IMR-90 (cell line): ENCODE data around the gene MEGF9. TPM values are rescaled to one million over a fixed set of nuclear protein-coding genes. Genes with fewer than 3 reads are reported as not detected.

Experiments used
- ATAC-seq: fragments of 200-7000 bp; cut with Tn5 transposase; 2 replicates; pipeline ENCODE4 v1.9.1; 2020; ENCODE audit warnings: low read depth, mild to moderate bottlenecking, moderate library complexity
- BruUV-seq: library from RNA; stranded (reverse); fragments of 400-500 nt; replicated peaks from 2 replicates; lab custom pipeline; 2021; lab: Mats Ljungman, UMichigan
- CTCF ChIA-PET: fragments of 300-600 bp; formaldehyde crosslinking; extraction: SDS; loops from one replicate; lab custom pipeline; 2021; ENCODE audit warnings: antibody characterized with exemption; lab: Yijun Ruan, JAX
- POLR2A ChIA-PET: fragments of 300-600 bp; sonication (Branson Sonifier 250); formaldehyde crosslinking; loops from one replicate; lab custom pipeline; 2022; ENCODE audit warnings: antibody characterized with exemption; ENCODE audit not compliant: unreplicated experiment; lab: Charles Lee
- DNase-seq: peaks from one replicate; pipeline ENCODE4 v3.0.0; 2013
- H2AFZ ChIP-seq: replicated peaks from 2 replicates; pipeline ENCODE3; 2013; ENCODE audit warnings: low read length, mild to moderate bottlenecking; ENCODE audit not compliant: poor library complexity
- H2AK5ac ChIP-seq: 2 replicates; pipeline ENCODE4 v1.6.1; 2013; ENCODE audit warnings: low read depth, low read length, inconsistent platforms
- H2AK9ac ChIP-seq: replicated peaks from 2 replicates; pipeline ENCODE3; 2013; ENCODE audit warnings: mild to moderate bottlenecking, low read depth, low read length, moderate library complexity; ENCODE audit not compliant: poor library complexity
- H2BK120ac ChIP-seq: 2 replicates; pipeline ENCODE4 v1.6.1; 2013; ENCODE audit warnings: low read depth, low read length, inconsistent platforms
- H2BK15ac ChIP-seq: 3 replicates; pipeline ENCODE4 v1.6.1; 2013; ENCODE audit warnings: low read depth, low read length, inconsistent platforms
- H2BK20ac ChIP-seq: 2 replicates; pipeline ENCODE4 v1.6.1; 2013; ENCODE audit warnings: low read depth, mild to moderate bottlenecking, inconsistent platforms, low read length, moderate library complexity
- H2BK5ac ChIP-seq: 2 replicates; pipeline ENCODE4 v1.6.1; 2013; ENCODE audit warnings: mild to moderate bottlenecking, low read depth, low read length, inconsistent platforms; ENCODE audit not compliant: poor library complexity, severe bottlenecking
- H3K14ac ChIP-seq: replicated peaks from 2 replicates; pipeline ENCODE4 v1.6.1; 2013; ENCODE audit warnings: low read depth, low read length, inconsistent platforms
- H3K18ac ChIP-seq: 2 replicates; pipeline ENCODE4 v1.6.1; 2013; ENCODE audit warnings: low read depth, low read length, control low read depth
- H3K23ac ChIP-seq: 2 replicates; pipeline ENCODE4 v1.6.1; 2013; ENCODE audit warnings: low read depth, low read length, inconsistent platforms
- H3K27ac ChIP-seq: 2 replicates; pipeline ENCODE4 v1.5.1; 2013; ENCODE audit warnings: mild to moderate bottlenecking, control low read depth, low read length; ENCODE audit not compliant: insufficient read depth
- H3K27me3 ChIP-seq: 2 replicates; pipeline ENCODE4 v1.6.1; 2013; ENCODE audit warnings: low read length; ENCODE audit not compliant: control insufficient read depth, insufficient read depth
- H3K36me3 ChIP-seq: 2 replicates; pipeline ENCODE4 v1.6.1; 2013; ENCODE audit warnings: low read length, mixed read lengths; ENCODE audit not compliant: control insufficient read depth, insufficient read depth
- H3K4ac ChIP-seq: 2 replicates; pipeline ENCODE4 v1.6.1; 2013; ENCODE audit warnings: low read depth, low read length, inconsistent platforms
- H3K4me1 ChIP-seq: 2 replicates; pipeline ENCODE4 v1.6.1; 2013; ENCODE audit warnings: low read length, mixed read lengths; ENCODE audit not compliant: control insufficient read depth, insufficient read depth
- H3K4me2 ChIP-seq: 2 replicates; pipeline ENCODE4 v1.6.1; 2013; ENCODE audit warnings: low read depth, mild to moderate bottlenecking, control low read depth, low read length, moderate library complexity
- H3K4me3 ChIP-seq: 2 replicates; pipeline ENCODE4 v1.5.1; 2013; ENCODE audit warnings: low read depth, mild to moderate bottlenecking, control low read depth, low read length, moderate library complexity; ENCODE audit not compliant: insufficient read depth
- H3K56ac ChIP-seq: 2 replicates; pipeline ENCODE4 v1.6.1; 2013; ENCODE audit warnings: low read length, inconsistent platforms; ENCODE audit not compliant: insufficient read depth; ENCODE audit errors: extremely low read depth
- H3K79me1 ChIP-seq, 2 experiments: 2 replicates each; pipeline ENCODE4 v1.6.1; 2013; ENCODE audit warnings: low read length in 2 of 2, inconsistent platforms in 1 of 2, low read depth in 1 of 2
- H3K9ac ChIP-seq: 2 replicates; pipeline ENCODE4 v1.6.1; 2013; ENCODE audit warnings: low read depth, low read length, control low read depth
- H3K9me1 ChIP-seq: 2 replicates; pipeline ENCODE4 v1.6.1; 2013; ENCODE audit warnings: low read length, inconsistent platforms; ENCODE audit not compliant: insufficient read depth
- H3K9me3 ChIP-seq: 2 replicates; pipeline ENCODE4 v1.6.1; 2013; ENCODE audit warnings: low read length; ENCODE audit not compliant: control insufficient read depth, insufficient read depth
- H4K20me1 ChIP-seq: 2 replicates; pipeline ENCODE4 v1.6.1; 2013; ENCODE audit warnings: low read length, inconsistent platforms; ENCODE audit not compliant: insufficient read depth
- H4K5ac ChIP-seq: 2 replicates; pipeline ENCODE4 v1.6.1; 2013; ENCODE audit warnings: mild to moderate bottlenecking, low read depth, low read length, control low read depth
- H4K8ac ChIP-seq, 2 experiments: 2 replicates each; pipeline ENCODE4 v1.6.1; 2013; ENCODE audit warnings: low read depth in 2 of 2, low read length in 2 of 2, control low read depth in 1 of 2, inconsistent platforms in 1 of 2
- H4K91ac ChIP-seq: 2 replicates; pipeline ENCODE4 v1.6.1; 2013; ENCODE audit warnings: low read depth, low read length, inconsistent platforms; ENCODE audit not compliant: insufficient read depth
- BHLHE40 ChIP-seq: fragments of 150-350 bp; IDR thresholded peaks from 2 replicates; pipeline ENCODE4 v1.6.1; 2016; ENCODE audit warnings: mild to moderate bottlenecking, low read depth, low read length
- CEBPB ChIP-seq: IDR thresholded peaks from 2 replicates; pipeline ENCODE4 v1.6.1; 2012; ENCODE audit warnings: low read depth, low read length, improper control_type of control experiment
- CHD1 ChIP-seq: IDR thresholded peaks from 2 replicates; pipeline ENCODE4 v1.6.1; 2012; ENCODE audit warnings: low read depth, low read length, improper control_type of control experiment
- CTCF ChIP-seq: conservative IDR thresholded peaks from 2 replicates; pipeline ENCODE4 v1.5.1; 2012; ENCODE audit warnings: mild to moderate bottlenecking, low read depth, low read length, improper control_type of control experiment
- FOS ChIP-seq: fragments of 150-350 bp; IDR thresholded peaks from 2 replicates; pipeline ENCODE4 v1.6.1; 2016; ENCODE audit warnings: low read depth, low read length
- MAFK ChIP-seq: IDR thresholded peaks from 2 replicates; pipeline ENCODE4 v1.6.1; 2012; ENCODE audit warnings: low read depth, low read length, improper control_type of control experiment
- MAZ ChIP-seq: IDR thresholded peaks from 2 replicates; pipeline ENCODE4 v1.6.1; 2012; ENCODE audit warnings: low read depth, mild to moderate bottlenecking, low read length, improper control_type of control experiment, moderate library complexity, borderline replicate concordance
- MXI1 ChIP-seq: IDR thresholded peaks from 2 replicates; pipeline ENCODE4 v1.6.1; 2012; ENCODE audit warnings: low read depth, mild to moderate bottlenecking, low read length, moderate library complexity, borderline replicate concordance
- NFE2L2 ChIP-seq: fragments of 150-350 bp; IDR thresholded peaks from 2 replicates; pipeline ENCODE4 v1.6.1; 2016; ENCODE audit warnings: low read depth, mild to moderate bottlenecking, low read length
- POLR2A ChIP-seq: IDR thresholded peaks from 2 replicates; pipeline ENCODE4 v1.6.1; 2012; ENCODE audit warnings: mild to moderate bottlenecking, low read depth, low read length
- RAD21 ChIP-seq: IDR thresholded peaks from 2 replicates; pipeline ENCODE4 v1.6.1; 2012; ENCODE audit warnings: low read length, improper control_type of control experiment
- RCOR1 ChIP-seq: IDR thresholded peaks from 2 replicates; pipeline ENCODE4 v1.6.1; 2012; ENCODE audit warnings: mild to moderate bottlenecking, low read length, improper control_type of control experiment; ENCODE audit not compliant: insufficient replicate concordance
- RFX5 ChIP-seq: IDR thresholded peaks from 2 replicates; pipeline ENCODE4 v1.8.0; 2012; ENCODE audit warnings: low read depth, mild to moderate bottlenecking, low read length, moderate library complexity
- SMC3 ChIP-seq: fragments of 150-350 bp; IDR thresholded peaks from 2 replicates; pipeline ENCODE4 v1.6.1; 2016; ENCODE audit warnings: low read depth, mild to moderate bottlenecking, antibody characterized with exemption, low read length, moderate library complexity
- WGBS, 2 experiments: methylation state at CpG; one replicate each; pipeline versions ENCODE4 v1.1.5 to v1.1.7; 2013; ENCODE audit warnings: missing lambda C conversion rate in 2 of 2; ENCODE audit not compliant: insufficient read length in 1 of 2; ENCODE audit errors: extremely low coverage in 2 of 2; 5-methylcytosine and 5-hydroxymethylcytosine counted together
- dilution Hi-C: fragments of 300-500 bp; cut with HindIII; formaldehyde crosslinking; loops from one replicate; pipeline ENCODE4 v1.14.3; 2018; ENCODE audit warnings: low sequenced_read_pairs; ENCODE audit not compliant: unreplicated experiment
- in situ Hi-C: fragments of 300-500 bp; cut with MboI; formaldehyde crosslinking; loops from 3 replicates; pipeline ENCODE4 v1.14.3; 2019; ENCODE audit warnings: low sequenced_read_pairs, inconsistent platforms, mixed read lengths
- intact Hi-C: fragments of 100-400 bp; cut with micrococcal nuclease; formaldehyde crosslinking; loops from 2 replicates; pipeline ENCODE4 v1.10.0; 2022
- polyA plus RNA-seq, 3 experiments: library from polyadenylated mRNA; depleted of rRNA; stranded (reverse); fragments of >200 nt; gene quantifications; 2 replicates each; pipeline ENCODE4 v1.2.3, GENCODE V29; 2012; ENCODE audit warnings: low replicate concordance in 1 of 3
- total RNA-seq: library from RNA; depleted of rRNA; stranded (reverse); fragments of >200 nt; gene quantifications from 2 replicates; pipeline ENCODE4 v1.2.3, GENCODE V29; 2012
- TF ChIP-seq, protein P1 (sequence below): fragments of 150-350 bp; IDR thresholded peaks from 2 replicates; pipeline ENCODE4 v1.6.1; 2017; ENCODE audit warnings: mild to moderate bottlenecking, antibody characterized with exemption, low read length, low read depth
- TF ChIP-seq, protein P2 (sequence below): fragments of 150-350 bp; IDR thresholded peaks from 2 replicates; pipeline ENCODE4 v1.6.1; 2016; ENCODE audit warnings: low read depth, mild to moderate bottlenecking, low read length, moderate library complexity, borderline replicate concordance

Gene MEGF9
- total and polyA plus RNA-seq, 2 of the 4 experiments (the other 2 are of a cell fraction), result 3.4 TPM

- Histone ChIP-seq H3K4me2 (no peak overlapping the region), H2AK5ac (no peak overlapping the region), H2AK9ac (no peak overlapping the region), H3K18ac (no peak overlapping the region), H2BK20ac (no peak overlapping the region), H3K79me1 (0 out of 4 replicates have a peak, but pooled peaks cover 0 to under 1% of the 10 kb centered on the region in 2 experiments), H3K27me3 (no peaks in the 10 kb centered on the region), H2AFZ (no peak overlapping the region), H3K9ac (no peak overlapping the region), H3K27ac (no peak overlapping the region), H3K23ac (no peak overlapping the region), H3K4me1 (peaks cover 3% of the 10 kb centered on the region), H4K91ac (no peak overlapping the region), H3K4me3 (no peak overlapping the region), H4K8ac (no peak overlapping the region), H3K14ac (no peak overlapping the region), H2BK5ac (no peak overlapping the region), H3K4ac (no peak overlapping the region), H4K5ac (no peak overlapping the region), H4K20me1 (no peaks in the 10 kb centered on the region), H3K36me3 (peaks cover 6% of the 10 kb centered on the region), H2BK120ac (no peak overlapping the region), H3K9me3 (no peaks in the 10 kb centered on the region), H3K56ac (no peak overlapping the region), H3K9me1 (peaks cover 2% of the 10 kb centered on the region; the same call in 1 of the 2 replicates), H2BK15ac (no peak overlapping the region)
- in situ Hi-C loops (loop anchor here (25.0 kb wide), 1 partner anchor 450 kb away; the partner anchor contains the start of genes C5 and CNTRL), intact Hi-C loops (no loop called here), dilution Hi-C loops (no loop called here)
- POLR2A ChIA-PET, result no interaction called here
- no CpG with 5 or more reads among the region's 1 CpG for WGBS, 2 experiments
- no peak for ATAC-seq
- peak; percentile 4 for DNase-seq
- CTCF ChIA-PET, result no interaction called here
- TF ChIP-seq MAFK (no peak), CEBPB (no peak), MAZ (no peak), MXI1 (no peak), SMC3 (no peak), CTCF (peak; percentile 26; the same call in 1 of the 2 replicates), BHLHE40 (no peak), RCOR1 (no peak), POLR2A (no peak), RAD21 (peak; percentile 41; the same call in 1 of the 2 replicates), RFX5 (no peak), NFE2L2 (no peak), CHD1 (no peak), FOS (no peak)
- TF ChIP-seq, protein P1, sequence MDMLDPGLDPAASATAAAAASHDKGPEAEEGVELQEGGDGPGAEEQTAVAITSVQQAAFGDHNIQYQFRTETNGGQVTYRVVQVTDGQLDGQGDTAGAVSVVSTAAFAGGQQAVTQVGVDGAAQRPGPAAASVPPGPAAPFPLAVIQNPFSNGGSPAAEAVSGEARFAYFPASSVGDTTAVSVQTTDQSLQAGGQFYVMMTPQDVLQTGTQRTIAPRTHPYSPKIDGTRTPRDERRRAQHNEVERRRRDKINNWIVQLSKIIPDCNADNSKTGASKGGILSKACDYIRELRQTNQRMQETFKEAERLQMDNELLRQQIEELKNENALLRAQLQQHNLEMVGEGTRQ, result no peak
- TF ChIP-seq, protein P2, sequence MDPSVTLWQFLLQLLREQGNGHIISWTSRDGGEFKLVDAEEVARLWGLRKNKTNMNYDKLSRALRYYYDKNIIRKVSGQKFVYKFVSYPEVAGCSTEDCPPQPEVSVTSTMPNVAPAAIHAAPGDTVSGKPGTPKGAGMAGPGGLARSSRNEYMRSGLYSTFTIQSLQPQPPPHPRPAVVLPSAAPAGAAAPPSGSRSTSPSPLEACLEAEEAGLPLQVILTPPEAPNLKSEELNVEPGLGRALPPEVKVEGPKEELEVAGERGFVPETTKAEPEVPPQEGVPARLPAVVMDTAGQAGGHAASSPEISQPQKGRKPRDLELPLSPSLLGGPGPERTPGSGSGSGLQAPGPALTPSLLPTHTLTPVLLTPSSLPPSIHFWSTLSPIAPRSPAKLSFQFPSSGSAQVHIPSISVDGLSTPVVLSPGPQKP, result no peak
- no TSS peak for BruUV-seq
Measured at GRCh38 chr9:120612218-120612617, 102.1 kb downstream of the MEGF9 start.
